Astrocyte of the spinal cord (primary cell): ENCODE results near the gene UBASH3B.
A peak's percentile ranks its signal among the peaks of the same experiment; 100 is the strongest.

ENCODE experiments used
- DNase-seq: peaks from one replicate; pipeline ENCODE4 v3.0.0; 2011; ENCODE audit warnings: low read depth, low spot score
- H3K4me3 ChIP-seq: 2 replicates; pipeline ENCODE4 v1.5.1; 2011; ENCODE audit warnings: low read depth, mild to moderate bottlenecking, low read length, moderate library complexity
- in situ Hi-C: cut with HindIII; loops from 2 replicates; pipeline ENCODE4 v1.10.0; 2017; ENCODE audit warnings: low sequenced_read_pairs
- TF ChIP-seq, protein P1 (sequence below): IDR thresholded peaks from 2 replicates; pipeline ENCODE4 v1.5.1; 2012; ENCODE audit warnings: low read depth, mild to moderate bottlenecking, low read length, inconsistent platforms

UBASH3B gene

DNA sequence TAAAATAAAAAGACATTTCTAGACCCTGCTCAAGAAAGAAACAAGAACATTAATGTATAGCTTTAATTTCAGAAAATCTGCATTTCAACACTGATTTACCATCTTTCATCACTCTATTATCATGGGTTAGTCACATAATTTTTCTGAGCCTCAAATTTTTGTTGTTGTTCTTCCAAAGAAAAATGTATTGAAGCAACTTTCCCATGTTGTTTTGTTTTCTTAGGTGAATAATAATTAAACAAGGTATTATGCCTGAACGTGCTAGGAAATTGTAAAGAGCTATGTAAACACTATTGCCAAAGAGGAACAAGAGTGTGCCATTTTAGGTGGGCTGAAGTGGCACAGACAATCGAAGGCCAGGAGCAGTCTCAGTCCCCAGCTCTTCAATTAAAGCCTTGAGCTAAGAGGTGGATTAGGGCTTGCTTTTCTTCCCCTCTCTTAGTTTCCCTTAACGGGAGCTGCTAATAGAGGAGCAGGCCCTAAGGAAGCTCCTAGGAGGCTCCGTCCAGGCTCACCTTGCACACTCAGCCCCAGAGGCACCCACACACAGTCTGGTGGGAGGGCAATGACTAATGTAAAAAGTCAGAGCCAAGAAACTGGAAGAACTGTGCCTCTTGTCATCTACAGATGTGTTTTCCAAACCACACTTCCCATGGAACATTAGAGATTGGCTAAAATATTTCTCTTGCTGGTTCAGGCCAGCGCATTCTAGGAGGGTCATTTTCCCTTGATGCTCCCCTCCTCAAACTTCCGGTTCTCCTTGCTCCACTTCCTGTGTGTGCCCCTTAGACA lies 8.8 kb upstream of the UBASH3B start:
- in situ Hi-C loops: no loop called here
- TF ChIP-seq, protein P1, sequence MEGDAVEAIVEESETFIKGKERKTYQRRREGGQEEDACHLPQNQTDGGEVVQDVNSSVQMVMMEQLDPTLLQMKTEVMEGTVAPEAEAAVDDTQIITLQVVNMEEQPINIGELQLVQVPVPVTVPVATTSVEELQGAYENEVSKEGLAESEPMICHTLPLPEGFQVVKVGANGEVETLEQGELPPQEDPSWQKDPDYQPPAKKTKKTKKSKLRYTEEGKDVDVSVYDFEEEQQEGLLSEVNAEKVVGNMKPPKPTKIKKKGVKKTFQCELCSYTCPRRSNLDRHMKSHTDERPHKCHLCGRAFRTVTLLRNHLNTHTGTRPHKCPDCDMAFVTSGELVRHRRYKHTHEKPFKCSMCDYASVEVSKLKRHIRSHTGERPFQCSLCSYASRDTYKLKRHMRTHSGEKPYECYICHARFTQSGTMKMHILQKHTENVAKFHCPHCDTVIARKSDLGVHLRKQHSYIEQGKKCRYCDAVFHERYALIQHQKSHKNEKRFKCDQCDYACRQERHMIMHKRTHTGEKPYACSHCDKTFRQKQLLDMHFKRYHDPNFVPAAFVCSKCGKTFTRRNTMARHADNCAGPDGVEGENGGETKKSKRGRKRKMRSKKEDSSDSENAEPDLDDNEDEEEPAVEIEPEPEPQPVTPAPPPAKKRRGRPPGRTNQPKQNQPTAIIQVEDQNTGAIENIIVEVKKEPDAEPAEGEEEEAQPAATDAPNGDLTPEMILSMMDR: no peak
- DNase-seq: peak; percentile 75
- no peak overlapping the region for H3K4me3 ChIP-seq

GRCh38 chr11:122647736-122648275 lies 7.7 kb upstream of the UBASH3B start:
- no peak overlapping the region for H3K4me3 ChIP-seq
- no peak for DNase-seq
- in situ Hi-C loops: no loop called here
- TF ChIP-seq, protein P1: no peak

DNA sequence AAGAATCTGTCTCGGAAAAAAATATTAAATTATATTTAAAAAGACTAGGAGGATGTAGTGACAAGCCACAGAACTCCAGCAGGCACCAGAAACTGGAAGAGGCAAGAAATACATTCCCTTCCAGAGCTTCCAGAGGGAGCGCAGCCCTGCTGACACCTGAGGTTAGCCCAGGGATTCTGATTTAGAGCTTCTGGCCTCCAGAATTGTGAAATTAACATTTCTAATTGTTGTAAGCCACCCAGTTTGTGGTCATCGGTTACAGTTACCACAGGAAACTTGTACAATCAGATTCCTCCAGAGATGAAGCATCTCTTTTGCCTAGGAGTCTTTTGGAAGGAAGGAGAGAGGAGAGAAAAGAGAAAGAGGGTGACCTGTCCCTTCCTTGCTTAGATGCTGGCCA lies 6.4 kb upstream of the UBASH3B start:
- DNase-seq: no peak
- H3K4me3 ChIP-seq: no peak overlapping the region
- TF ChIP-seq, protein P1: no peak
- in situ Hi-C loops: no loop called here

DNA sequence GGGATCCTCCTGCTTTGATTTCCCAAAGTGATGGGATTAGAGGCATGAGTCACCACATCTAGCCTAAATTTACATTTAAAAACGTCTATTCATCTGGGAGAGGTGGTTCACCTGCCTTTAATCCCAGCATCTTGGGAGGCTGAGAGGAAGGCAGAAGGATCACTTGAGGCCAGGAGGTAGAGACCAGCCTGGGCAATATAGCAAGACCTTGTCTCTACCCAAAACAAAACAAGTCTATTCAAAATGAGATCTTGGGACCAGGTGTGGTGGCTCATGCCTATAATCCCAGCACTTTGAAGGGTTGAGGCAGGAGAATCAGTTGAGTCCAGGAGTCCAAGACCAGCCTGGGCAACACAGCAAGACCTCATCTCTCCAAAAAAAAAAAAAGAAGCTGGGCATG lies 4.9 kb upstream of the UBASH3B start:
- no peak overlapping the region for H3K4me3 ChIP-seq
- no peak for DNase-seq
- TF ChIP-seq, protein P1: no peak
- in situ Hi-C loops: no loop called here

DNA sequence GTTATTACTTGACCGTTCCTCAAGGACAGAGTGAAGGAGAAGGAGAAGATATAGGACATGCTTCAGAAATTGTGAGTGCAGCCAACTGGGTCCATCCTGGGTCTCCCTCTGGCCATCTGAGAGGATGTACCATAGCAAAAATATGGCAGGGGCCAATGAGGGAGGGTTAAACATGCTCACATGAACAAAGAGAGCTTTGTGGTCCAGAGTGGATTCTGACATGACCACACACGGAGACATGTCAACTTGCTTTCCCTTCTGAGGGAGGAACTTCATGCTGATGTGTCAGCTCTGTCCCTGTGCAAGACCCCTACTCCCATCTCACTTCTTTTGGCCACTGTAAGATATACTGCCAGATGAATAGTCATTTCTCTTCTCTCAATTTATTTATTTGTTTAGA lies 3.0 kb upstream of the UBASH3B start:
- in situ Hi-C loops: no loop called here
- no peak overlapping the region for H3K4me3 ChIP-seq
- TF ChIP-seq, protein P1: no peak
- DNase-seq: no peak

GRCh38 chr11:122653916-122654585 lies 1.5 kb upstream of the UBASH3B start:
- in situ Hi-C loops: no loop called here
- DNase-seq: peak; percentile 11
- H3K4me3 ChIP-seq: no peak overlapping the region
- TF ChIP-seq, protein P1: no peak
